Esophagus (tissue), 2 donors: Measurements from ENCODE around the gene MAP4. TPM values are rescaled to one million over a fixed set of nuclear protein-coding genes. Genes with fewer than 3 reads are reported as not detected.

Experiments
- H3K27ac ChIP-seq, 2 donors: one replicate each; pipeline ENCODE4 v1.5.1; 2013; ENCODE audit warnings: low read depth in 2 of 2, mild to moderate bottlenecking in 2 of 2, inconsistent platforms in 1 of 2, low read length in 1 of 2, moderate library complexity in 1 of 2
- H3K27me3 ChIP-seq, 2 donors: one replicate each; pipeline ENCODE4 v1.6.1; 2013; ENCODE audit warnings: low read length in 2 of 2, control low read depth in 1 of 2, mild to moderate bottlenecking in 1 of 2; ENCODE audit not compliant: insufficient read depth in 2 of 2, control insufficient read depth in 1 of 2
- H3K36me3 ChIP-seq, 2 donors: one replicate each; pipeline ENCODE4 v1.6.1; 2013; ENCODE audit warnings: low read length in 1 of 2; ENCODE audit not compliant: control insufficient read depth in 2 of 2, insufficient read depth in 2 of 2
- H3K4me1 ChIP-seq, 2 donors: one replicate each; pipeline ENCODE4 v1.6.1; 2013; ENCODE audit warnings: low read length in 1 of 2; ENCODE audit not compliant: control insufficient read depth in 2 of 2, insufficient read depth in 2 of 2
- H3K4me3 ChIP-seq, 2 donors: one replicate each; pipeline ENCODE4 v1.5.1; 2013; ENCODE audit warnings: low read length in 2 of 2, mild to moderate bottlenecking in 2 of 2, low read depth in 1 of 2, moderate library complexity in 1 of 2
- H3K9me3 ChIP-seq, 2 donors: one replicate each; pipeline ENCODE4 v1.6.1; 2013; ENCODE audit warnings: mild to moderate bottlenecking in 2 of 2, low read depth in 1 of 2, low read length in 1 of 2, moderate library complexity in 1 of 2; ENCODE audit not compliant: control insufficient read depth in 2 of 2, insufficient read depth in 1 of 2
- WGBS, 2 donors: extraction: QIAGEN DNeasy Blood & Tissue Kit; methylation state at CpG; one replicate each; pipeline ENCODE4 v1.1.7; 2013; 5-methylcytosine and 5-hydroxymethylcytosine counted together
- polyA plus RNA-seq, 2 donors: library from polyadenylated mRNA; stranded (reverse); fragments of 200-250 nt; gene quantifications; one replicate each; pipeline ENCODE4 v1.2.3, GENCODE V29; 2013
- donor health status: healthy with polysubstance abuse.
- donor health status: Bipolar disorder and iron deficiency.

MAP4 gene
- polyA plus RNA-seq, 2 donors, result 48.8 to 60.4 TPM

DNA sequence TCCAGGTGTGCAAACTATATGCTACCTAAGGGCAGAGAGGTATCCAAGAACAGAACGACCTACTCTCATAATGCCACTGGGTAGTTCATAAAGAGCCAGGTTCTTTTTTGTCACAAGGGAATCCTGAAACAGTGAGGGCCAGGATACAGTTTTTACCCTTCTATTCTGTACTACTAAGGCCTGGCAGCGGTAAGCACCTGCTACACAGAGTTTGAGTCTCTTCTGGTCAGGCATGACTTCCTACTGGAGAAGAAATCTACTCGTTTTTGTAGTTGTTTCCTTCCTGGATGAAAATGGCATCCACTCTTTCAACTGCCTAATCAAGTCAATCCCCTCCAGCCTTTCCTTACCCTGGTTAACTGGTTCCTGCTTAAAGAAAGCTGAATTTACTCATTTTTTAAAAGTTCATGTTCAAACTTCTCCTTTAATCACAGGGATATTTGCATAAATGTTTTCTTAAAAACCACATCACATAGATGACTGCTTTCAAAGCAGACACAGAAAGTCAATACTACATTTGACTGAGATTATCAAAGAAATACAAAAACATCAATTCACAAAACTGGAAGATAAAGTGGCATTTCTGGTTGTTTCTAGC, 40.0 kb downstream of the MAP4 start:
- Histone ChIP-seq H3K27ac (no peak overlapping the region), H3K4me1 (no peaks in the 10 kb centered on the region), H3K36me3 (no peaks in the 10 kb centered on the region), H3K9me3 (no peaks in the 10 kb centered on the region), H3K4me3 (no peak overlapping the region), H3K27me3 (no peaks in the 10 kb centered on the region)
- 72% methylated on average over 3 of the region's 3 CpGs for WGBS, 2 donors

DNA sequence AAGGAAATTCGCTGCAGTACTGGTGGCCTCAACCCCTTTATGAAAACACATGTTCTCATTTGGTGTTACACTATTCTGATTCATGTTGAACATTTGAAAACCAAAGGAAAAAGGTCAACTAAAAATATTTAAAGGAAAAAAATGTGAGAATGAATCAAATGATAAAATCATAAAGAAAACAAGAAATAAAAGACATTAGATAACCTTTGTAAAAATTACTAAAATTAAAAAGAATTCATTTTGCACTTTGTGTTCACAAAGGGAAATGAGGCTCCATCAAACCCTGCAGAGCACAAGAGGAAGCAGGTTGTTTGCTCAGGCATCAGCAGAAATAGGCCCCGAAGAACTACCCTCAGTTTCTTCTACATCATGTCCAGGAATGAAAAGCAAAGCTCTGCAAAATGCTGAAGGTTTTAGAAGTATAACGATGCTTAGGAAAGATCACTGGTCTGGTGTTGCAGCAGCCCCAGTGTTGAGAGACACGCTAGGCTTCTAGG, 41.2 kb downstream of the MAP4 start:
- H3K36me3 ChIP-seq, result no peaks in the 10 kb centered on the region
- no peaks in the 10 kb centered on the region for H3K27me3 ChIP-seq
- no peak overlapping the region for H3K27ac ChIP-seq
- no peak overlapping the region for H3K4me3 ChIP-seq
- H3K9me3 ChIP-seq, result no peaks in the 10 kb centered on the region
- WGBS, 2 donors, result 83 to 87% methylated on average over 4 of the region's 4 CpGs
- H3K4me1 ChIP-seq, result no peaks in the 10 kb centered on the region

DNA sequence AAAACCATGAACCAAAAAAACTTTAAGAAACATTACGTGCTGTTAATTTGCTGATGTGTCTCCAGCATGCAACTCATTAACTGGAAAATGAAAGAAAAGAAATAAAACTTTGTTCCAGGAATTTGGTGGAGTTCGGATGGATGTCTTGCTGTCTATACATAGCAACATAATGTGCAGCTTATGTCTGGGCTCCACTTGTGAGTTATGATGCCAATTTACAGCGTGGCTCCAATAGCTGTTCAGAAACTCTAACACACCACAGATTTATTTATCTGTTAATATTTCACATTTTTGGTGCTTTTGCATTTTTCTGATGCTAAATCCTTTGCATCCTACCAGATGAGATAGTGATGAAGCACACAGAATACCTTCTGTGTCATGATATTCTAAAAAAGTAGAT, 45.1 kb downstream of the MAP4 start:
- Histone ChIP-seq H3K4me1 (no peaks in the 10 kb centered on the region), H3K4me3 (no peak overlapping the region), H3K9me3 (no peaks in the 10 kb centered on the region), H3K27me3 (no peaks in the 10 kb centered on the region), H3K36me3 (no peaks in the 10 kb centered on the region), H3K27ac (no peak overlapping the region)
- WGBS, 2 donors, result 91 to 93% methylated on average over 3 of the region's 3 CpGs

DNA sequence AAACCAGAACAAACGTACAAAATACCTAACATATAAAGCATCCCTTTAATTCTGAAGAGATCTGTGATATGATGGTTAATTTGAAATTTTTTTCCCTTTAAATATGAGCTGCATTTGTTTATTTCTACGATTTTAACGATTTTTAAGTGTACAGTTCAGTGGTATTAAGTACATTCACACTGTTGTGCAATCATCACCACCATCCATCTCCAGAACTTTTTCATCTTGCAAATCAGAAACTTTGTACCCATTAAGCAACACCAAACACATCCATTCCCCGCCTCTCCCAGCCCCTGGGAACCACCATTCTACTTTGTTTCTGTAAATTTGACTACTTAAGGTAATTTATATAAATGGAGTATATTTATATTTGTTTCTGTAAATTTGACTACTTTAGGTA, 51.5 kb downstream of the MAP4 start:
- Histone ChIP-seq H3K4me3 (no peak overlapping the region), H3K9me3 (no peaks in the 10 kb centered on the region), H3K36me3 (no peaks in the 10 kb centered on the region), H3K27ac (no peak overlapping the region), H3K27me3 (no peaks in the 10 kb centered on the region), H3K4me1 (peaks cover 0 to 3% of the 10 kb centered on the region in 2 donors)
- WGBS, 2 donors, result 93 to 95% methylated on average over 4 of the region's 4 CpGs

DNA sequence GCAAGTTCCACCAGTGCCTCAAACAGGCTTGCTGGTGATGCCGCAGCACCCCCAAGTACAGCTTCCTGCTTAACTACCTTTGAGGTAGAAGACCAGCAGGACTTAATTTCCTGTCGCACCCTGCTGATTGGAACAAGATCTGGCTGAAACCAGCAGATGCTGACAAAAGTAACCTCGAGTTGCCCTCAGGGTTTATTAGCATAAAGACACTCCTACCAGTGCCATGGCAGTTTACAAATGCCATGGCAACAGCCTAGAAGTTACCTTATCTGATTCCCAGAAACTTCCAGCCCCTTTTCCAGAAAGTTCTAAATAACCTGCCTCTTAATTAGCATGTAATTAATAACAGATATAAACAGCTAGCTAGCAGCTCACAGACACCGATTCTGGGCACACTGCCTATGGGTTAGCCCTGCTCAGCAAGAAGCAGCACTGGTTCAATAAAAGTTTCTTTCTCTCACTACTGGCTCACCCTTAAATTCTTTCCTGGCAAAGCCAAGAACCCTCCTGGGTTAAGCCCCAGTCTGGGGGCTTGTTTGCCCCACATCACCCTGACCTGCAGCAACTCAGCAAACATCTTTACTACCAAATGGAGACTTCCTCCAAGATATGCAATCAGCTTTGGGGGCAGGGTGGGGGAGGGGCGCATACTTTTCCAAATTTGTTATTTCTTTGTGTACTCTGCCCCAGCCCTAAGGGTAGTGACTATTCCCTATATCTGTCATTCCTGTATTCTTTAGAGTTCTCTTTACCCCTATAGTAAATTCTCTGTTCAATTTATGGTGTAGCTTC, 54.2 kb downstream of the MAP4 start:
- no peak overlapping the region for H3K4me3 ChIP-seq
- WGBS, 2 donors, result 34 to 44% methylated on average over 5 of the region's 5 CpGs
- no peaks in the 10 kb centered on the region for H3K36me3 ChIP-seq
- peaks cover 0 to 3% of the 10 kb centered on the region in 2 donors for H3K4me1 ChIP-seq
- no peaks in the 10 kb centered on the region for H3K9me3 ChIP-seq
- H3K27ac ChIP-seq, result peak overlapping the region; percentile 60 to 78
- no peaks in the 10 kb centered on the region for H3K27me3 ChIP-seq

DNA sequence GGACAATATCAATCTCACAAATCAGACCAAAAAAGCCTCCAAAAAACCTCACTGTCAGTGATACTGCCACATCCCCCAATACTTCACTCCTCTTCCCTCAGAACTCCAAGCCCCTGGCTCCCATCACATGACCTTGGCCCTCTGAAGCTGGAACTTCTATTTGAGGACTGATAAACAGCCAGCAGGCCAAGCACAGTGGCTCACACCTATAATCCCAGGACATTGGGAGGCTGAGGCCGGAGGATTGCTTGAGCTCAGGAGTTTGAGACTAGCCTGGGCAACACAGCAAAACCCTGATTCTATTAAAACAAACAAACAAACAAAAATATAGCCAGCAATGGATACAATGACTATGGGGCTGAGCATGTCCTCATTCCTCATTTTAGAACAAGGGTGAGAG, 55.2 kb downstream of the MAP4 start:
- Histone ChIP-seq H3K4me3 (no peak overlapping the region), H3K27ac (no peak overlapping the region), H3K9me3 (no peaks in the 10 kb centered on the region), H3K27me3 (no peaks in the 10 kb centered on the region), H3K4me1 (peaks cover 0 to 3% of the 10 kb centered on the region in 2 donors), H3K36me3 (no peaks in the 10 kb centered on the region)
- WGBS, 2 donors, result 97 to 100% methylated on average over 1 of the region's 1 CpG

DNA sequence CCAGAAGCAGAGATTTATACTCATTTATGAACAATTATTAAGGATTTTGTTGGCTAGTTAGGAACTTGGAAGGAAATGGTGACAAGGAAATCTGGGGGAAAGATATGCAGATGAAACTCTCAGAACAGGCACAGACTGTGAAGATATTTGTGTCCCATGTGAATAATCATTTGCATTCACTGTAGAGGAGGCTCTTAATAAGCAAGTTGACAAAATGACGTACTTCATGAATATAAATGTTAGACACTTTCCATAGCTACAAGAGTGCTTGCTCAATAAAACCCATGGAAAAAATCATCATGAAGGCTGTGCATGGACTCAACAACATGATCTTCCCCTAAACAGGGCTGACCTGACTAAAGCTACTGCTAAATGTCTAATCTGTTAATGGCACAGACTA, 59.7 kb downstream of the MAP4 start:
- Histone ChIP-seq H3K4me1 (peaks cover 0 to under 1% of the 10 kb centered on the region in 2 donors), H3K9me3 (no peaks in the 10 kb centered on the region), H3K4me3 (no peak overlapping the region), H3K36me3 (no peaks in the 10 kb centered on the region), H3K27ac (no peak overlapping the region), H3K27me3 (no peaks in the 10 kb centered on the region)
- 79 to 93% methylated on average over 1 of the region's 1 CpG for WGBS, 2 donors

DNA sequence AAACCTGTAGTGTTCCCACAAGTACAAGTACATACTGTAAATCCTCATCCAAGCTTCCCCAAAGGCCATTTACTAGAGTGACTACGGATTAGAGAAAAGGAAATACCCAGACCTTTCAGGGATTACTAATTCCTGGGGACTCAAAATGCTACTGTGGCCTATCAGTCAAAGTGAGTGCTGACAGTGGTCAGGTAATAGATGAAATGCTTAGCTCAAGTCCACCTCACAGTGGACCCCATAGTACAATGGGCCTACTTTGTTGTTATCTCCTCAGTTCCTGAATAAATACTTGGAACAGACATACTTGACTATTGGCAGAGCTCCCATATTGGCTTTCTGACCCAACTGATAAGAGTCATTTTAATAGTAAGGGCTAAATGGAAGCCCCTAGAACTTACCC, 61.6 kb downstream of the MAP4 start:
- H3K4me3 ChIP-seq, result no peak overlapping the region
- no peaks in the 10 kb centered on the region for H3K4me1 ChIP-seq
- H3K27me3 ChIP-seq, result no peaks in the 10 kb centered on the region
- H3K9me3 ChIP-seq, result no peaks in the 10 kb centered on the region
- 65 to 67% methylated on average over 1 of the region's 1 CpG for WGBS, 2 donors
- H3K27ac ChIP-seq, result no peak overlapping the region
- H3K36me3 ChIP-seq, result no peaks in the 10 kb centered on the region

DNA sequence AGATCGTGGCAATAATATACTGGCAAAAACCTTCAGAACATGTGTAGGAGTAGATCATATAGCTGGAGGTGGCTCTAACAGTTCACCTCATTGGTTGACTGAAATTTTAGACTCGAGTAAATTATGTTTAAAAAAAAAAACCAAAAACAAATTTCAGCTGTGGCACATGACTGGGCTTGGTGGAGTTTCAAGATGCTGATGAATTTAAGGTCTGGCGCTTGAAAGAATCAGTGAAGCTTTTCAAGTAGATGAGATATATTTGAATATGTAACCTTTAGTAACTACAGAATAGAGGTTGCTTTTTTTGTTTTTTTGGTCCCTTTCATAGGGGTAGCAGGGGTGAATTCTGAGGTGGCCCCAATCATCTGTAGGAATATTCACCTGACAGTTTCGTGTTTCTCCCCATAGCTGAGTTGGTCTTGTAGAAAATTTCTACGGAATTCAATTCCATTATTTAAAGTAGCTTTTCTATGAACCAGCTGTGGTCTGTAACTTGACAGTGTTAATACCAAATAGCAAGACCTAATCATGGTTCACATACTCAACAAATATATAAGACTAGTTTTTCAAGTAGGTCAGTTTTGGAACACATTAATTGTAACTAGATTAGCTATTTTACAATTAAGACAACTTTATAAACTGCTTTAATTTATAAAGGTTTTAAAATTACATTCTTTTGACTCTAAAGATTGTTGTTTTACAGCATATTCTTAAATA, 65.6 kb downstream of the MAP4 start:
- H3K36me3 ChIP-seq, result no peaks in the 10 kb centered on the region
- no peaks in the 10 kb centered on the region for H3K9me3 ChIP-seq
- H3K27me3 ChIP-seq, result no peaks in the 10 kb centered on the region
- H3K4me3 ChIP-seq, result no peak overlapping the region
- no peak overlapping the region for H3K27ac ChIP-seq
- 75 to 78% methylated on average over 5 of the region's 5 CpGs for WGBS, 2 donors
- H3K4me1 ChIP-seq, result no peaks in the 10 kb centered on the region
